GM12878 (cell line): ENCODE measurements around the gene MCOLN2. TPM values are rescaled to one million over a fixed set of nuclear protein-coding genes. Genes with fewer than 3 reads are reported as not detected.

Source experiments
- IKZF1 ChIP-seq: fragments of 450-650 bp; conservative IDR thresholded peaks from 2 replicates; pipeline ENCODE4 v1.6.1; 2017; ENCODE audit warnings: antibody characterized with exemption, mild to moderate bottlenecking
- LARP7 ChIP-seq: fragments of 450-650 bp; IDR thresholded peaks from 2 replicates; pipeline ENCODE4 v1.6.1; 2017; ENCODE audit warnings: mild to moderate bottlenecking
- MYC ChIP-seq: IDR thresholded peaks from 2 replicates; pipeline ENCODE4 v1.6.1; 2011; ENCODE audit warnings: mild to moderate bottlenecking, low read length, moderate library complexity, inconsistent platforms; ENCODE audit not compliant: insufficient read depth, insufficient replicate concordance, insufficient read length, severe bottlenecking
- NFXL1 ChIP-seq: fragments of 450-650 bp; IDR thresholded peaks from 2 replicates; pipeline ENCODE4 v1.6.1; 2017; ENCODE audit warnings: antibody characterized with exemption, mild to moderate bottlenecking, borderline replicate concordance
- NR2C2 ChIP-seq: IDR thresholded peaks from 2 replicates; pipeline ENCODE4 v1.6.1; 2011; ENCODE audit warnings: borderline replicate concordance, low read depth; ENCODE audit not compliant: control insufficient read depth, insufficient read length
- NR2F1 ChIP-seq: fragments of 450-650 bp; conservative IDR thresholded peaks from 2 replicates; pipeline ENCODE4 v1.6.1; 2017; ENCODE audit warnings: mild to moderate bottlenecking
- PML ChIP-seq: IDR thresholded peaks from 2 replicates; pipeline ENCODE4 v1.6.1; 2012; ENCODE audit warnings: low read length, inconsistent platforms
- RELA ChIP-seq: fragments of 450-650 bp; IDR thresholded peaks from 2 replicates; pipeline ENCODE4 v1.8.0; 2014; ENCODE audit warnings: borderline replicate concordance; ENCODE audit not compliant: partially characterized antibody
- SIN3A ChIP-seq: IDR thresholded peaks from 2 replicates; pipeline ENCODE4 v1.6.1; 2012; ENCODE audit warnings: low read depth, low read length, improper control_type of control experiment
- WRNIP1 ChIP-seq: IDR thresholded peaks from 2 replicates; pipeline ENCODE4 v1.6.1; 2011; ENCODE audit warnings: low read depth, low read length, improper control_type of control experiment, borderline replicate concordance
- YY1 ChIP-seq: IDR thresholded peaks from 2 replicates; pipeline ENCODE4 v1.6.1; 2011; ENCODE audit warnings: low read depth, mild to moderate bottlenecking, low read length
- ZNF24 ChIP-seq: fragments of 450-650 bp; IDR thresholded peaks from 2 replicates; pipeline ENCODE4 v1.6.1; 2017; ENCODE audit warnings: antibody characterized with exemption, mild to moderate bottlenecking
- polyA plus RNA-seq, 11 experiments: library from polyadenylated mRNA; depleted of rRNA in 4 of 11; unstranded in 6 of 11; stranded (reverse) in 5 of 11; fragments of >200 nt; fragmentation: Nextera tagmentation in 4 of 11; fragmentation: Illumina TruSeq in 1 of 11; extraction: Ambion mirVana in 4 of 11; extraction: Trizol in 1 of 11; gene quantifications; 1 replicate in 1 of 11; 2 replicates in 10 of 11; pipeline versions ENCODE4 v1.2.1 to v1.2.3, GENCODE V29; 2011 to 2016; ENCODE audit warnings: inconsistent platforms in 2 of 11, missing spikeins in 2 of 11, low read depth in 1 of 11
- total RNA-seq, 4 experiments: library from RNA; depleted of rRNA in 3 of 4; stranded (reverse); fragments of >200 nt in 3 of 4; fragmentation: Illumina TruSeq in 1 of 4; extraction: Trizol in 1 of 4; gene quantifications; 2 replicates each; pipeline versions ENCODE4 v1.2.1 to v1.2.3, GENCODE V29; 2013 to 2021
- TF ChIP-seq, protein P1 (sequence below): fragments of 150-350 bp; IDR thresholded peaks from 2 replicates; pipeline ENCODE4 v1.6.1; 2014; ENCODE audit warnings: mild to moderate bottlenecking, low read depth, low read length
- TF ChIP-seq, protein P2 (sequence below): fragments of 450-650 bp; IDR thresholded peaks from 2 replicates; pipeline ENCODE4 v1.6.1; 2017; ENCODE audit warnings: borderline replicate concordance
- TF ChIP-seq, protein P3 (sequence below): IDR thresholded peaks from 2 replicates; pipeline ENCODE4 v1.6.1; 2012; ENCODE audit warnings: low read depth, low read length, improper control_type of control experiment
- TF ChIP-seq, protein P4 (sequence below): fragments of 450-650 bp; IDR thresholded peaks from 2 replicates; pipeline ENCODE4 v1.6.1; 2018; ENCODE audit warnings: mild to moderate bottlenecking, low read depth, moderate library complexity; ENCODE audit not compliant: partially characterized antibody
- TF ChIP-seq, protein P5 (sequence below): fragments of 450-650 bp; formaldehyde crosslinking; IDR thresholded peaks from 2 replicates; pipeline ENCODE4 v1.4.0; 2022; ENCODE audit warnings: mild to moderate bottlenecking, moderate library complexity
- TF ChIP-seq, protein P6 (sequence below): fragments of 450-650 bp; IDR thresholded peaks from 2 replicates; pipeline ENCODE4 v1.6.1; 2018; ENCODE audit warnings: borderline replicate concordance, mild to moderate bottlenecking; ENCODE audit not compliant: partially characterized antibody

Gene MCOLN2
- total and polyA plus RNA-seq, 10 of the 15 experiments (the other 5 are each of a cell fraction or from before 2014, with no cell fraction given), result 25.9 to 233 (median 109) TPM

DNA sequence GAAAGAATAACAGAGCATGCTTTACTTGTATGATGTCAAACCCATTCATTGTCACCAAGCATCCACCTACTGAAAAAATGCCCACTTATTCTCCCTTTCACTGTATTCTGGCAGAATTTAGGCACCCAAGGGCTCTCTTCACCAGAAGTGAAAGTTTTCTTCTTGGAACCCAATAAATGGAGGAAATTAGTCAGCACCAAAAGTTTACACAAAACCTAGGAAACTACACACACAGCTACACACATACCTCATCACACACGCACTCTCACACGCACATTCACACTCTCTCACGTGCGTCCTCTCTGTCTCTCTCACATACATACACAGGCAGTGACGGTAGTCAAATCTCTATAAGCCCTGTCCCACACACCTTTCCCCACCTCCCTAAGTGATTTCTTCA lies 37.6 kb downstream of the MCOLN2 start (continued):
- TF ChIP-seq, protein P1, sequence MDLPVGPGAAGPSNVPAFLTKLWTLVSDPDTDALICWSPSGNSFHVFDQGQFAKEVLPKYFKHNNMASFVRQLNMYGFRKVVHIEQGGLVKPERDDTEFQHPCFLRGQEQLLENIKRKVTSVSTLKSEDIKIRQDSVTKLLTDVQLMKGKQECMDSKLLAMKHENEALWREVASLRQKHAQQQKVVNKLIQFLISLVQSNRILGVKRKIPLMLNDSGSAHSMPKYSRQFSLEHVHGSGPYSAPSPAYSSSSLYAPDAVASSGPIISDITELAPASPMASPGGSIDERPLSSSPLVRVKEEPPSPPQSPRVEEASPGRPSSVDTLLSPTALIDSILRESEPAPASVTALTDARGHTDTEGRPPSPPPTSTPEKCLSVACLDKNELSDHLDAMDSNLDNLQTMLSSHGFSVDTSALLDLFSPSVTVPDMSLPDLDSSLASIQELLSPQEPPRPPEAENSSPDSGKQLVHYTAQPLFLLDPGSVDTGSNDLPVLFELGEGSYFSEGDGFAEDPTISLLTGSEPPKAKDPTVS, result no peak
- no peak for TF ChIP-seq SIN3A
- TF ChIP-seq NFXL1, result no peak
- no peak for TF ChIP-seq NR2F1
- TF ChIP-seq, protein P2, sequence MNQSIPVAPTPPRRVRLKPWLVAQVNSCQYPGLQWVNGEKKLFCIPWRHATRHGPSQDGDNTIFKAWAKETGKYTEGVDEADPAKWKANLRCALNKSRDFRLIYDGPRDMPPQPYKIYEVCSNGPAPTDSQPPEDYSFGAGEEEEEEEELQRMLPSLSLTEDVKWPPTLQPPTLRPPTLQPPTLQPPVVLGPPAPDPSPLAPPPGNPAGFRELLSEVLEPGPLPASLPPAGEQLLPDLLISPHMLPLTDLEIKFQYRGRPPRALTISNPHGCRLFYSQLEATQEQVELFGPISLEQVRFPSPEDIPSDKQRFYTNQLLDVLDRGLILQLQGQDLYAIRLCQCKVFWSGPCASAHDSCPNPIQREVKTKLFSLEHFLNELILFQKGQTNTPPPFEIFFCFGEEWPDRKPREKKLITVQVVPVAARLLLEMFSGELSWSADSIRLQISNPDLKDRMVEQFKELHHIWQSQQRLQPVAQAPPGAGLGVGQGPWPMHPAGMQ, result no peak
- TF ChIP-seq, protein P3, sequence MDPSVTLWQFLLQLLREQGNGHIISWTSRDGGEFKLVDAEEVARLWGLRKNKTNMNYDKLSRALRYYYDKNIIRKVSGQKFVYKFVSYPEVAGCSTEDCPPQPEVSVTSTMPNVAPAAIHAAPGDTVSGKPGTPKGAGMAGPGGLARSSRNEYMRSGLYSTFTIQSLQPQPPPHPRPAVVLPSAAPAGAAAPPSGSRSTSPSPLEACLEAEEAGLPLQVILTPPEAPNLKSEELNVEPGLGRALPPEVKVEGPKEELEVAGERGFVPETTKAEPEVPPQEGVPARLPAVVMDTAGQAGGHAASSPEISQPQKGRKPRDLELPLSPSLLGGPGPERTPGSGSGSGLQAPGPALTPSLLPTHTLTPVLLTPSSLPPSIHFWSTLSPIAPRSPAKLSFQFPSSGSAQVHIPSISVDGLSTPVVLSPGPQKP, result no peak
- TF ChIP-seq LARP7, result no peak
- TF ChIP-seq, protein P4, sequence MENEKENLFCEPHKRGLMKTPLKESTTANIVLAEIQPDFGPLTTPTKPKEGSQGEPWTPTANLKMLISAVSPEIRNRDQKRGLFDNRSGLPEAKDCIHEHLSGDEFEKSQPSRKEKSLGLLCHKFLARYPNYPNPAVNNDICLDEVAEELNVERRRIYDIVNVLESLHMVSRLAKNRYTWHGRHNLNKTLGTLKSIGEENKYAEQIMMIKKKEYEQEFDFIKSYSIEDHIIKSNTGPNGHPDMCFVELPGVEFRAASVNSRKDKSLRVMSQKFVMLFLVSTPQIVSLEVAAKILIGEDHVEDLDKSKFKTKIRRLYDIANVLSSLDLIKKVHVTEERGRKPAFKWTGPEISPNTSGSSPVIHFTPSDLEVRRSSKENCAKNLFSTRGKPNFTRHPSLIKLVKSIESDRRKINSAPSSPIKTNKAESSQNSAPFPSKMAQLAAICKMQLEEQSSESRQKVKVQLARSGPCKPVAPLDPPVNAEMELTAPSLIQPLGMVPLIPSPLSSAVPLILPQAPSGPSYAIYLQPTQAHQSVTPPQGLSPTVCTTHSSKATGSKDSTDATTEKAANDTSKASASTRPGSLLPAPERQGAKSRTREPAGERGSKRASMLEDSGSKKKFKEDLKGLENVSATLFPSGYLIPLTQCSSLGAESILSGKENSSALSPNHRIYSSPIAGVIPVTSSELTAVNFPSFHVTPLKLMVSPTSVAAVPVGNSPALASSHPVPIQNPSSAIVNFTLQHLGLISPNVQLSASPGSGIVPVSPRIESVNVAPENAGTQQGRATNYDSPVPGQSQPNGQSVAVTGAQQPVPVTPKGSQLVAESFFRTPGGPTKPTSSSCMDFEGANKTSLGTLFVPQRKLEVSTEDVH, result peak; percentile 62
- TF ChIP-seq NR2C2, result no peak
- peak; percentile 47 for TF ChIP-seq RELA
- TF ChIP-seq IKZF1, result peak; percentile 72
- no peak for TF ChIP-seq WRNIP1
- TF ChIP-seq, protein P5, sequence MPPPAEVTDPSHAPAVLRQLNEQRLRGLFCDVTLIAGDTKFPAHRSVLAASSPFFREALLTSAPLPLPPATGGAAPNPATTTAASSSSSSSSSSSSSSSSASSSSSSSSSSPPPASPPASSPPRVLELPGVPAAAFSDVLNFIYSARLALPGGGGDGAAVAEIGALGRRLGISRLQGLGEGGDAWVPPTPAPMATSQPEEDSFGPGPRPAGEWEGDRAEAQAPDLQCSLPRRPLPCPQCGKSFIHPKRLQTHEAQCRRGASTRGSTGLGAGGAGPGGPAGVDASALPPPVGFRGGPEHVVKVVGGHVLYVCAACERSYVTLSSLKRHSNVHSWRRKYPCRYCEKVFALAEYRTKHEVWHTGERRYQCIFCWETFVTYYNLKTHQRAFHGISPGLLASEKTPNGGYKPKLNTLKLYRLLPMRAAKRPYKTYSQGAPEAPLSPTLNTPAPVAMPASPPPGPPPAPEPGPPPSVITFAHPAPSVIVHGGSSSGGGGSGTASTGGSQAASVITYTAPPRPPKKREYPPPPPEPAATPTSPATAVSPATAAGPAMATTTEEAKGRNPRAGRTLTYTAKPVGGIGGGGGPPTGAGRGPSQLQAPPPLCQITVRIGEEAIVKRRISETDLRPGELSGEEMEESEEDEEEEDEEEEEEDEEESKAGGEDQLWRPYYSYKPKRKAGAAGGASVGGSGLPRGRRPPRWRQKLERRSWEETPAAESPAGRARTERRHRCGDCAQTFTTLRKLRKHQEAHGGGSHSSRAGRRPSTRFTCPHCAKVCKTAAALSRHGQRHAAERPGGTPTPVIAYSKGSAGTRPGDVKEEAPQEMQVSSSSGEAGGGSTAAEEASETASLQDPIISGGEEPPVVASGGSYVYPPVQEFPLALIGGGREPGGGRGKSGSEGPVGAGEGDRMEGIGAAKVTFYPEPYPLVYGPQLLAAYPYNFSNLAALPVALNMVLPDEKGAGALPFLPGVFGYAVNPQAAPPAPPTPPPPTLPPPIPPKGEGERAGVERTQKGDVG (CRISPR knock-in tag), result no peak
- TF ChIP-seq ZNF24, result no peak
- 0 out of 2 replicates have a peak, but pooled peaks have one; percentile 32 for TF ChIP-seq YY1
- TF ChIP-seq PML, result peak; percentile 50; the same call in 1 of the 2 replicates
- TF ChIP-seq, protein P6, sequence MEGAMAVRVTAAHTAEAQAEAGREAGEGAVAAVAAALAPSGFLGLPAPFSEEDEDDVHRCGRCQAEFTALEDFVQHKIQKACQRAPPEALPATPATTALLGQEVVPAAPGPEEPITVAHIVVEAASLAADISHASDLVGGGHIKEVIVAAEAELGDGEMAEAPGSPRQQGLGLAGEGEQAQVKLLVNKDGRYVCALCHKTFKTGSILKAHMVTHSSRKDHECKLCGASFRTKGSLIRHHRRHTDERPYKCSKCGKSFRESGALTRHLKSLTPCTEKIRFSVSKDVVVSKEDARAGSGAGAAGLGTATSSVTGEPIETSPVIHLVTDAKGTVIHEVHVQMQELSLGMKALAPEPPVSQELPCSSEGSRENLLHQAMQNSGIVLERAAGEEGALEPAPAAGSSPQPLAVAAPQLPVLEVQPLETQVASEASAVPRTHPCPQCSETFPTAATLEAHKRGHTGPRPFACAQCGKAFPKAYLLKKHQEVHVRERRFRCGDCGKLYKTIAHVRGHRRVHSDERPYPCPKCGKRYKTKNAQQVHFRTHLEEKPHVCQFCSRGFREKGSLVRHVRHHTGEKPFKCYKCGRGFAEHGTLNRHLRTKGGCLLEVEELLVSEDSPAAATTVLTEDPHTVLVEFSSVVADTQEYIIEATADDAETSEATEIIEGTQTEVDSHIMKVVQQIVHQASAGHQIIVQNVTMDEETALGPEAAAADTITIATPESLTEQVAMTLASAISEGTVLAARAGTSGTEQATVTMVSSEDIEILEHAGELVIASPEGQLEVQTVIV, result no peak
- TF ChIP-seq MYC, result no peak
